ENCODE measurements around the gene NUB1.

Gene NUB1

GRCh38 chr7:151395036-151395367 lies 53.4 kb downstream of the NUB1 start:
- H3K27ac ChIP-seq (ENCODE audit: low read depth, low read length, poor library complexity, severe bottlenecking): no peak overlapping the region
- no peaks in the 10 kb centered on the region for H3K79me2 ChIP-seq (ENCODE audit: insufficient read depth, low read length)
- TF ChIP-seq CTCF (IDR thresholded peaks at IDR 0.05; ENCODE audit: low read length) (no peak), EZH2 (IDR thresholded peaks at IDR 0.05; ENCODE audit: borderline replicate concordance, low read length) (no peak)
- no peak overlapping the region for H2AFZ ChIP-seq (ENCODE audit: low read length)
- H3K9me2 ChIP-seq (ENCODE audit: low read depth, low read length): no peaks in the 10 kb centered on the region
- no peaks in the 10 kb centered on the region for H3K36me3 ChIP-seq (ENCODE audit: insufficient read depth, low read length)
- H4K20me1 ChIP-seq (ENCODE audit: insufficient read depth, low read length): no peaks in the 10 kb centered on the region
- H3K9me3 ChIP-seq (ENCODE audit: low read length): no peaks in the 10 kb centered on the region
- peaks cover 27% of the 10 kb centered on the region for H3K4me1 ChIP-seq (ENCODE audit: insufficient read depth, low read length, severe bottlenecking)
- no peak overlapping the region for H3K4me2 ChIP-seq (ENCODE audit: low read length)
- H3K9ac ChIP-seq (ENCODE audit: low read length): no peak overlapping the region
- H3K4me3 ChIP-seq (ENCODE audit: low read depth, low read length, poor library complexity, severe bottlenecking): no peak overlapping the region
- H3F3A ChIP-seq (ENCODE audit: insufficient read depth, low read length): no peaks in the 10 kb centered on the region
- no peaks in the 10 kb centered on the region; the same call in 1 of the 2 replicates for H3K27me3 ChIP-seq (ENCODE audit: insufficient read depth, low read length)

GRCh38 chr7:151396328-151396970 lies 54.8 kb downstream of the NUB1 start:
- H3K27ac ChIP-seq (ENCODE audit: low read depth, low read length, poor library complexity, severe bottlenecking): no peak overlapping the region

DNA sequence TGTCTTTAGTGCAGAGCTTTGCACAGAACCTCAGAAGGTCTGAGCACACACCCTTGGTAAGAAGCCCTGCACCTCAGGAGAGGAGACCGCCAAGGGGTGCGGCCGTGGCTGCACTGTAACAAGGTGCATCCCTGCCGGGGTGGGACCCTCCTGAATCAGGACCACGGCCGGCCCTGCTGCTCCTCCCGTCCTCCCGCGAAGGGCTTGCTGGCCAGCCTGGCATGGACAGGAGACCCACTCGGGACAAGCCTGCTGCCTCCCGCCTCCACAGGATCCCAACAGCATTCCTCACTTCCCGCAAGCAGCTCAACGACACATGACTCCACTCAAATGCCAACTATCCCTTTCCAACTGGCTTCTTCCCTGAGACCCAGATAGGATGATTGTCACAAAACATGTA lies 55.4 kb downstream of the NUB1 start:
- Histone ChIP-seq H3K79me2 (ENCODE audit: insufficient read depth, low read length) (no peaks in the 10 kb centered on the region), H2AFZ (ENCODE audit: low read length) (no peak overlapping the region), H3K4me3 (ENCODE audit: low read depth, low read length, poor library complexity, severe bottlenecking) (no peak overlapping the region), H3F3A (ENCODE audit: insufficient read depth, low read length) (no peaks in the 10 kb centered on the region), H3K36me3 (ENCODE audit: insufficient read depth, low read length) (no peaks in the 10 kb centered on the region), H3K9me2 (ENCODE audit: low read depth, low read length) (no peaks in the 10 kb centered on the region), H3K9me3 (ENCODE audit: low read length) (no peaks in the 10 kb centered on the region), H3K27me3 (ENCODE audit: insufficient read depth, low read length) (no peaks in the 10 kb centered on the region), H3K27ac (ENCODE audit: low read depth, low read length, poor library complexity, severe bottlenecking) (no peak overlapping the region), H3K4me1 (ENCODE audit: insufficient read depth, low read length, severe bottlenecking) (peaks cover 43% of the 10 kb centered on the region), H4K20me1 (ENCODE audit: insufficient read depth, low read length) (no peaks in the 10 kb centered on the region), H3K9ac (ENCODE audit: low read length) (no peak overlapping the region), H3K4me2 (ENCODE audit: low read length) (no peak overlapping the region)
- no peak for TF ChIP-seq EZH2 (IDR thresholded peaks at IDR 0.05; ENCODE audit: borderline replicate concordance, low read length)
- TF ChIP-seq CTCF (IDR thresholded peaks at IDR 0.05; ENCODE audit: low read length): no peak

More at GRCh38 chr7:151396328-151396970, 54.8 kb downstream of the NUB1 start:
- H3K4me1 ChIP-seq (ENCODE audit: insufficient read depth, low read length, severe bottlenecking): peaks cover 42% of the 10 kb centered on the region
- no peaks in the 10 kb centered on the region; the same call in 1 of the 2 replicates for H3K27me3 ChIP-seq (ENCODE audit: insufficient read depth, low read length)
- no peak overlapping the region for H3K4me3 ChIP-seq (ENCODE audit: low read depth, low read length, poor library complexity, severe bottlenecking)
- no peaks in the 10 kb centered on the region for H3K79me2 ChIP-seq (ENCODE audit: insufficient read depth, low read length)
- no peak overlapping the region for H3K4me2 ChIP-seq (ENCODE audit: low read length)
- no peak for TF ChIP-seq EZH2 (IDR thresholded peaks at IDR 0.05; ENCODE audit: borderline replicate concordance, low read length)
- TF ChIP-seq CTCF (IDR thresholded peaks at IDR 0.05; ENCODE audit: low read length): no peak
- H3K9me2 ChIP-seq (ENCODE audit: low read depth, low read length): no peaks in the 10 kb centered on the region
- H3K36me3 ChIP-seq (ENCODE audit: insufficient read depth, low read length): no peaks in the 10 kb centered on the region
- H2AFZ ChIP-seq (ENCODE audit: low read length): no peak overlapping the region
- no peaks in the 10 kb centered on the region for H3F3A ChIP-seq (ENCODE audit: insufficient read depth, low read length)
- no peak overlapping the region for H3K9ac ChIP-seq (ENCODE audit: low read length)
- H4K20me1 ChIP-seq (ENCODE audit: insufficient read depth, low read length): no peaks in the 10 kb centered on the region
- no peaks in the 10 kb centered on the region for H3K9me3 ChIP-seq (ENCODE audit: low read length)
